IMR-90 (cell line): Measurements from ENCODE around the gene UNC13C. TPM values are rescaled to one million over a fixed set of nuclear protein-coding genes. Genes with fewer than 3 reads are reported as not detected.

ENCODE experiments used
- ATAC-seq: fragments of 200-7000 bp; cut with Tn5 transposase; 2 replicates; pipeline ENCODE4 v1.9.1; 2020; ENCODE audit warnings: low read depth, mild to moderate bottlenecking, moderate library complexity
- BruUV-seq: library from RNA; stranded (reverse); fragments of 400-500 nt; replicated peaks from 2 replicates; lab custom pipeline; 2021; lab: Mats Ljungman, UMichigan
- CTCF ChIA-PET: fragments of 300-600 bp; formaldehyde crosslinking; extraction: SDS; loops from one replicate; lab custom pipeline; 2021; ENCODE audit warnings: antibody characterized with exemption; lab: Yijun Ruan, JAX
- POLR2A ChIA-PET: fragments of 300-600 bp; sonication (Branson Sonifier 250); formaldehyde crosslinking; loops from one replicate; lab custom pipeline; 2022; ENCODE audit warnings: antibody characterized with exemption; ENCODE audit not compliant: unreplicated experiment; lab: Charles Lee
- DNase-seq: peaks from one replicate; pipeline ENCODE4 v3.0.0; 2013
- H2AFZ ChIP-seq: replicated peaks from 2 replicates; pipeline ENCODE3; 2013; ENCODE audit warnings: low read length, mild to moderate bottlenecking; ENCODE audit not compliant: poor library complexity
- H2AK5ac ChIP-seq: 2 replicates; pipeline ENCODE4 v1.6.1; 2013; ENCODE audit warnings: low read depth, low read length, inconsistent platforms
- H2AK9ac ChIP-seq: replicated peaks from 2 replicates; pipeline ENCODE3; 2013; ENCODE audit warnings: mild to moderate bottlenecking, low read depth, low read length, moderate library complexity; ENCODE audit not compliant: poor library complexity
- H2BK120ac ChIP-seq: 2 replicates; pipeline ENCODE4 v1.6.1; 2013; ENCODE audit warnings: low read depth, low read length, inconsistent platforms
- H2BK15ac ChIP-seq: 3 replicates; pipeline ENCODE4 v1.6.1; 2013; ENCODE audit warnings: low read depth, low read length, inconsistent platforms
- H2BK20ac ChIP-seq: 2 replicates; pipeline ENCODE4 v1.6.1; 2013; ENCODE audit warnings: low read depth, mild to moderate bottlenecking, inconsistent platforms, low read length, moderate library complexity
- H2BK5ac ChIP-seq: 2 replicates; pipeline ENCODE4 v1.6.1; 2013; ENCODE audit warnings: mild to moderate bottlenecking, low read depth, low read length, inconsistent platforms; ENCODE audit not compliant: poor library complexity, severe bottlenecking
- H3K14ac ChIP-seq: replicated peaks from 2 replicates; pipeline ENCODE4 v1.6.1; 2013; ENCODE audit warnings: low read depth, low read length, inconsistent platforms
- H3K18ac ChIP-seq: 2 replicates; pipeline ENCODE4 v1.6.1; 2013; ENCODE audit warnings: low read depth, low read length, control low read depth
- H3K23ac ChIP-seq: 2 replicates; pipeline ENCODE4 v1.6.1; 2013; ENCODE audit warnings: low read depth, low read length, inconsistent platforms
- H3K27ac ChIP-seq: 2 replicates; pipeline ENCODE4 v1.5.1; 2013; ENCODE audit warnings: mild to moderate bottlenecking, control low read depth, low read length; ENCODE audit not compliant: insufficient read depth
- H3K27me3 ChIP-seq: 2 replicates; pipeline ENCODE4 v1.6.1; 2013; ENCODE audit warnings: low read length; ENCODE audit not compliant: control insufficient read depth, insufficient read depth
- H3K36me3 ChIP-seq: 2 replicates; pipeline ENCODE4 v1.6.1; 2013; ENCODE audit warnings: low read length, mixed read lengths; ENCODE audit not compliant: control insufficient read depth, insufficient read depth
- H3K4ac ChIP-seq: 2 replicates; pipeline ENCODE4 v1.6.1; 2013; ENCODE audit warnings: low read depth, low read length, inconsistent platforms
- H3K4me1 ChIP-seq: 2 replicates; pipeline ENCODE4 v1.6.1; 2013; ENCODE audit warnings: low read length, mixed read lengths; ENCODE audit not compliant: control insufficient read depth, insufficient read depth
- H3K4me2 ChIP-seq: 2 replicates; pipeline ENCODE4 v1.6.1; 2013; ENCODE audit warnings: low read depth, mild to moderate bottlenecking, control low read depth, low read length, moderate library complexity
- H3K4me3 ChIP-seq: 2 replicates; pipeline ENCODE4 v1.5.1; 2013; ENCODE audit warnings: low read depth, mild to moderate bottlenecking, control low read depth, low read length, moderate library complexity; ENCODE audit not compliant: insufficient read depth
- H3K56ac ChIP-seq: 2 replicates; pipeline ENCODE4 v1.6.1; 2013; ENCODE audit warnings: low read length, inconsistent platforms; ENCODE audit not compliant: insufficient read depth; ENCODE audit errors: extremely low read depth
- H3K79me1 ChIP-seq, 2 experiments: 2 replicates each; pipeline ENCODE4 v1.6.1; 2013; ENCODE audit warnings: low read length in 2 of 2, inconsistent platforms in 1 of 2, low read depth in 1 of 2
- H3K9ac ChIP-seq: 2 replicates; pipeline ENCODE4 v1.6.1; 2013; ENCODE audit warnings: low read depth, low read length, control low read depth
- H3K9me1 ChIP-seq: 2 replicates; pipeline ENCODE4 v1.6.1; 2013; ENCODE audit warnings: low read length, inconsistent platforms; ENCODE audit not compliant: insufficient read depth
- H3K9me3 ChIP-seq: 2 replicates; pipeline ENCODE4 v1.6.1; 2013; ENCODE audit warnings: low read length; ENCODE audit not compliant: control insufficient read depth, insufficient read depth
- H4K20me1 ChIP-seq: 2 replicates; pipeline ENCODE4 v1.6.1; 2013; ENCODE audit warnings: low read length, inconsistent platforms; ENCODE audit not compliant: insufficient read depth
- H4K5ac ChIP-seq: 2 replicates; pipeline ENCODE4 v1.6.1; 2013; ENCODE audit warnings: mild to moderate bottlenecking, low read depth, low read length, control low read depth
- H4K8ac ChIP-seq, 2 experiments: 2 replicates each; pipeline ENCODE4 v1.6.1; 2013; ENCODE audit warnings: low read depth in 2 of 2, low read length in 2 of 2, control low read depth in 1 of 2, inconsistent platforms in 1 of 2
- H4K91ac ChIP-seq: 2 replicates; pipeline ENCODE4 v1.6.1; 2013; ENCODE audit warnings: low read depth, low read length, inconsistent platforms; ENCODE audit not compliant: insufficient read depth
- CHD1 ChIP-seq: IDR thresholded peaks from 2 replicates; pipeline ENCODE4 v1.6.1; 2012; ENCODE audit warnings: low read depth, low read length, improper control_type of control experiment
- NFE2L2 ChIP-seq: fragments of 150-350 bp; IDR thresholded peaks from 2 replicates; pipeline ENCODE4 v1.6.1; 2016; ENCODE audit warnings: low read depth, mild to moderate bottlenecking, low read length
- RCOR1 ChIP-seq: IDR thresholded peaks from 2 replicates; pipeline ENCODE4 v1.6.1; 2012; ENCODE audit warnings: mild to moderate bottlenecking, low read length, improper control_type of control experiment; ENCODE audit not compliant: insufficient replicate concordance
- RFX5 ChIP-seq: IDR thresholded peaks from 2 replicates; pipeline ENCODE4 v1.8.0; 2012; ENCODE audit warnings: low read depth, mild to moderate bottlenecking, low read length, moderate library complexity
- WGBS, 2 experiments: methylation state at CpG; one replicate each; pipeline versions ENCODE4 v1.1.5 to v1.1.7; 2013; ENCODE audit warnings: missing lambda C conversion rate in 2 of 2; ENCODE audit not compliant: insufficient read length in 1 of 2; ENCODE audit errors: extremely low coverage in 2 of 2; 5-methylcytosine and 5-hydroxymethylcytosine counted together
- dilution Hi-C: fragments of 300-500 bp; cut with HindIII; formaldehyde crosslinking; loops from one replicate; pipeline ENCODE4 v1.14.3; 2018; ENCODE audit warnings: low sequenced_read_pairs; ENCODE audit not compliant: unreplicated experiment
- in situ Hi-C: fragments of 300-500 bp; cut with MboI; formaldehyde crosslinking; loops from 3 replicates; pipeline ENCODE4 v1.14.3; 2019; ENCODE audit warnings: low sequenced_read_pairs, inconsistent platforms, mixed read lengths
- intact Hi-C: fragments of 100-400 bp; cut with micrococcal nuclease; formaldehyde crosslinking; loops from 2 replicates; pipeline ENCODE4 v1.10.0; 2022
- polyA plus RNA-seq, 3 experiments: library from polyadenylated mRNA; depleted of rRNA; stranded (reverse); fragments of >200 nt; gene quantifications; 2 replicates each; pipeline ENCODE4 v1.2.3, GENCODE V29; 2012; ENCODE audit warnings: low replicate concordance in 1 of 3
- total RNA-seq: library from RNA; depleted of rRNA; stranded (reverse); fragments of >200 nt; gene quantifications from 2 replicates; pipeline ENCODE4 v1.2.3, GENCODE V29; 2012

The UNC13C gene
- total and polyA plus RNA-seq, 2 of the 4 experiments (the other 2 are of a cell fraction): not detected

- Histone ChIP-seq H2BK120ac (no peak overlapping the region), H2AK9ac (no peak overlapping the region), H4K8ac (no peak overlapping the region), H2AFZ (no peak overlapping the region), H3K4me3 (no peak overlapping the region), H4K91ac (no peak overlapping the region), H3K9me1 (no peaks in the 10 kb centered on the region), H3K4me1 (no peaks in the 10 kb centered on the region), H3K4ac (no peak overlapping the region), H3K9ac (no peak overlapping the region), H3K23ac (no peak overlapping the region), H3K27ac (no peak overlapping the region), H4K20me1 (no peaks in the 10 kb centered on the region), H2BK15ac (no peak overlapping the region), H2AK5ac (no peak overlapping the region), H2BK5ac (no peak overlapping the region), H3K18ac (no peak overlapping the region), H3K79me1 (no peaks in the 10 kb centered on the region), H3K27me3 (no peaks in the 10 kb centered on the region), H3K36me3 (no peaks in the 10 kb centered on the region), H4K5ac (no peak overlapping the region), H3K14ac (no peak overlapping the region), H3K9me3 (peaks cover 7% of the 10 kb centered on the region), H2BK20ac (no peak overlapping the region), H3K4me2 (no peak overlapping the region), H3K56ac (no peak overlapping the region)
- CTCF ChIA-PET: no interaction called here
- intact Hi-C loops: no loop called here
- TF ChIP-seq RFX5 (no peak), CHD1 (no peak), RCOR1 (no peak), NFE2L2 (no peak)
- no peak for DNase-seq
- BruUV-seq: no TSS peak
- dilution Hi-C loops: no loop called here
- POLR2A ChIA-PET: no interaction called here
- ATAC-seq: no peak
- WGBS, 2 experiments: no CpG with 5 or more reads among the region's 3 CpGs
- in situ Hi-C loops: no loop called here
Observed at GRCh38 chr15:54585063-54585462, 606.8 kb downstream of the UNC13C start.
